Peyer's patch (tissue), 4 donors: Measurements from ENCODE around the gene GALNT9.

Experiments
- POLR2A ChIP-seq, 2 donors: fragments of 450-650 bp; IDR thresholded peaks; one replicate each; pipeline ENCODE4 v1.5.1; 2017; ENCODE audit warnings: antibody characterized with exemption in 2 of 2, mild to moderate bottlenecking in 2 of 2, moderate library complexity in 2 of 2
- TF ChIP-seq, protein P1 (sequence below), 6 experiments: fragments of 450-650 bp in 4 of 6; fragments of 200-600 bp in 2 of 6; sonication (generic) in 1 of 6; IDR thresholded peaks; one replicate each; pipeline ENCODE4 v1.5.1; 2017 to 2019; ENCODE audit warnings: antibody characterized with exemption in 6 of 6, mild to moderate bottlenecking in 3 of 6, moderate library complexity in 1 of 6

DNA sequence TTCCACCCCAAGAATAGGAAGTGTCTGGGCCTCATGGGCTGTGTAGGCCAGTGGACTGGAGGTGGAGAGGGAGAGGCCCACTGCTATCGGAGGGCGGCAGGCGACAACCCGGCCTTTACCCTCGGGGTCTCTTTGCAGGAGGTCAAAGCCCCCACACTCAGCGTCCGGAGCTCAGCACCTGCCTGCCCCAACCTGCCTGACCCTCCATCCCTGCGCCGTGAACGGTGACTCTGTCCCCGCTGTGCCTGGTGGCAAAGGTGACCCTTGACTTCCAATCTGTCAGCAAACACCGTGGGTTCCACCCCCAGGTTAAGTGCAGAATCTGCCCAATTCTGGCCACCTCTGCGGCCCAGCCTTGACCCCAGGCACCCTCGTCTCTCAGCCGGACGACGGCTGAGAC, 15.7 kb upstream of the GALNT9 start:
- TF ChIP-seq, protein P1, sequence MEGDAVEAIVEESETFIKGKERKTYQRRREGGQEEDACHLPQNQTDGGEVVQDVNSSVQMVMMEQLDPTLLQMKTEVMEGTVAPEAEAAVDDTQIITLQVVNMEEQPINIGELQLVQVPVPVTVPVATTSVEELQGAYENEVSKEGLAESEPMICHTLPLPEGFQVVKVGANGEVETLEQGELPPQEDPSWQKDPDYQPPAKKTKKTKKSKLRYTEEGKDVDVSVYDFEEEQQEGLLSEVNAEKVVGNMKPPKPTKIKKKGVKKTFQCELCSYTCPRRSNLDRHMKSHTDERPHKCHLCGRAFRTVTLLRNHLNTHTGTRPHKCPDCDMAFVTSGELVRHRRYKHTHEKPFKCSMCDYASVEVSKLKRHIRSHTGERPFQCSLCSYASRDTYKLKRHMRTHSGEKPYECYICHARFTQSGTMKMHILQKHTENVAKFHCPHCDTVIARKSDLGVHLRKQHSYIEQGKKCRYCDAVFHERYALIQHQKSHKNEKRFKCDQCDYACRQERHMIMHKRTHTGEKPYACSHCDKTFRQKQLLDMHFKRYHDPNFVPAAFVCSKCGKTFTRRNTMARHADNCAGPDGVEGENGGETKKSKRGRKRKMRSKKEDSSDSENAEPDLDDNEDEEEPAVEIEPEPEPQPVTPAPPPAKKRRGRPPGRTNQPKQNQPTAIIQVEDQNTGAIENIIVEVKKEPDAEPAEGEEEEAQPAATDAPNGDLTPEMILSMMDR (IDR thresholded peaks at IDR 0.05) = no peak
- no peak for TF ChIP-seq POLR2A (IDR thresholded peaks at IDR 0.05)
